ENCODE data around the gene TMEM154.

- TF ChIP-seq CTCF (IDR thresholded peaks at IDR 0.05) = no peak
- no peak for TF ChIP-seq POLR2A (IDR thresholded peaks at IDR 0.05)
Measured at GRCh38 chr4:152601156-152601555, 78.6 kb downstream of the TMEM154 start.
